Activated T-helper 1 cell treated with Interleukin-2 at 50 U/mL for 16 hours (primary cell): ENCODE data around the gene METTL23.
A peak's percentile ranks its signal among the peaks of the same experiment; 100 is the strongest.
"Not testable (repeated sequence)": the region's sequence is repeated elsewhere in the genome, so short reads cannot be mapped to it uniquely, and the experiment has no call there.

ENCODE experiments used
- DNase-seq: peaks from one replicate; pipeline ENCODE4 v3.0.0-alpha.2; 2020; ENCODE audit warnings: low read depth

Gene METTL23

DNA sequence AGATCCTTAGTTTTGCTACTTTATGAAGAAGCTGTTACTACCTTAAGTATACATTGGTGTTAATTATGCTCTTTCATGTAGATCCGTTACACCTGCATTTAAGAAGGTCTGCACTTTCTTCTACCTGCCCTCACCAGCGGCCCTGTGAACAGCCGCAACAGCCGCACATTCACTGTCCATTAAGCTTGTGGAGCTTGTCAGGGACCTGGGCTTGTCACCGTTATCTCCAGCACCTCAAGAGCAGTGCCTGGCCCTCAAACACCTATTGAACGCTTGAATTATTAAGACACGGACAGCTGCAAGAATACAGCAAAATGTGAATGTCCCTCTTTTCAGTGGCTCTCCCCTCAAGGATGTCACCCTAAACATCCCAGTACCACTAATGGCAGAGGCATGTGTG is 12.9 kb upstream of the METTL23 start:
- no peak for DNase-seq

DNA sequence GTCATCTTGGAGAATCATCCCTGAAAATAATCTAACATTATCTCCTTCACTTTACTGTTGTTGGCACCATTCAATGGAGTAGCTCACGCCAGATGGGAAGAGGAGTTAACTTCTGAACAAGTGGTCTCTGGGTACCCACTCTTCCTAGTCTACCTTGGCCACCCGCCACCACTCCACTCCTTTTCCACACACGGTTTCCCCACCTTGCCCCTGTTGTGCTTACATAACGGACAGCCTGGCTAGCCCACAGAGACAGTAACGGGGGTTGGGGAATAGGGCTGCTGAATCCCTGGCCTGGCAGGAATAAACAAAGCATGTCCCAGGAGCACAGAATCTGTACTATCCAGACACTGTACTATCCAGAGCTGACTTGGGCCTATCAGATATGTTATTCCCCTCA is 12.3 kb upstream of the METTL23 start:
- DNase-seq, result no peak

DNA sequence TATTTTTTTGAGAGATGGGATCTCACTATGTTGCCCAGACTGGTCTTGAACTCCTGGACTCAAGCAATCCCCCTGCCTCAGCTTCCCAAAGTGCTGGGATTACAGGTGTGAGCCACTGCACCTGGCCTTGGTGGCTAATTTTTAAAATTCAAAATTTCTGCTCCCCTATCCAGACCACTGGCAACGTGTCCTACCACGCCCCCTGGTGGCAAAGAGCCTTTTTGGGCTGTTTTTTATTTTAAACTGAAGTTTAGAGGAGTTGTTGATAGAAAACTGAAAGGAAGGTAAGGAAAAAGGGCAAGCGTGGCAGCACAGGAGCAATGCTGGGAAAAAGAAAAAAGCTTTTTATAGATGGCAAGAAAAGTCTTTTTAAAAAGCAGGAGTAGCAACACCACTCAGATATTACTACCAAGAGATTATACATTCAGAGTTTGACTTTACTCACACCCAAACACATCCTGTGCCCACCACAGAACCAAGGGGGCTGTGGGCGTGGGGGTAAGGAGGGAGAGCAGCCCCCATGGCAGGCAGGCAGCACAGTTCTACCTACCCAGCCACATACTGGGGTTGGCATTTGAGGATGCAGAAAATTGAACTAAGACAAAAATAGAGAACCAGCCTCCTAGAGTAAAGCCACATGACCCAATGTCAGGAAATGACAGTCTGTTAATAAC is 11.7 kb upstream of the METTL23 start:
- DNase-seq, result peak; percentile 60

- DNase-seq, result no peak
Measured at GRCh38 chr17:76715496-76715830, 11.2 kb upstream of the METTL23 start.

GRCh38 chr17:76716146-76716838 is 10.3 kb upstream of the METTL23 start:
- peak; percentile 47 for DNase-seq

DNA sequence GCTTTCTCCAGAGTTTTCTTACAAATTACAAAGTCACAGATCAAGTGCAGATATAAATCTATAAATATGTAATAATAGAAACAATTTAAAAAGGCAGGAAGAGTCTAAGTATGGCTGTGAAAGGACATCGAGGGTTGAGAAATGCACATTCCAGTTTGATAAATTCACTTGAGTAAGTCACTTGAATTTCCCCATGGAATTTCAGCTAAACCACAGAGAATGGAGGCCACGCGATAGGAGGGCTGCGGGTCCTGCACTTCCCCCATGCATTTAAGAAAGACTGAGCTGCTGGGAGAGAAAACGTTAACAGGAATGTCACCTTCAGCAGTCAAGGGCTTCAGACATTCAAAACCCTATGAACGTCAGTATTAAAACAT is 9.8 kb upstream of the METTL23 start:
- no peak for DNase-seq

DNA sequence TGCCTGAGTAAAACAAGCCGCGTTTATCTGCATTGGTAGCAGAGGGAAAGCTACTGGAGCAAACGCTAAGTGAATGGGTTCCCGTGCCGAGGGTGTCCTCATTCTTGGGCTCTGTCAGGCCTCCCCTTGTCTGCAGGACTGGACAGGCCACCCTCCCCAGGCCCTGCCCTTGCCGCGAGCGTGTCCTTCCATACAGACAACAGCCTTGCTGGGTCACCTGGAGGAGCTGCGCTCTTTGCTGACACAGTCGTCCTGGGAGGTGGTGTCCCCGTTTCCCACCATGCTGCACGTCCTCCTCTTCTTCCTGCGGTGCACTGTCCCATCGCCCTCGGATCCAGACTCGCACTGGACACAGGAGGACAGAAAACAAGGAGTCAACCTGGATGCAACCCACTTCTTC is 8.1 kb upstream of the METTL23 start:
- no peak for DNase-seq

GRCh38 chr17:76720211-76720610 is 6.4 kb upstream of the METTL23 start:
- no peak for DNase-seq

- no peak for DNase-seq
Measured at GRCh38 chr17:76720941-76721340, 5.7 kb upstream of the METTL23 start.

GRCh38 chr17:76721463-76721862 is 5.2 kb upstream of the METTL23 start:
- no peak for DNase-seq

- DNase-seq, result no peak
Measured at GRCh38 chr17:76722279-76722678, 4.4 kb upstream of the METTL23 start.

DNA sequence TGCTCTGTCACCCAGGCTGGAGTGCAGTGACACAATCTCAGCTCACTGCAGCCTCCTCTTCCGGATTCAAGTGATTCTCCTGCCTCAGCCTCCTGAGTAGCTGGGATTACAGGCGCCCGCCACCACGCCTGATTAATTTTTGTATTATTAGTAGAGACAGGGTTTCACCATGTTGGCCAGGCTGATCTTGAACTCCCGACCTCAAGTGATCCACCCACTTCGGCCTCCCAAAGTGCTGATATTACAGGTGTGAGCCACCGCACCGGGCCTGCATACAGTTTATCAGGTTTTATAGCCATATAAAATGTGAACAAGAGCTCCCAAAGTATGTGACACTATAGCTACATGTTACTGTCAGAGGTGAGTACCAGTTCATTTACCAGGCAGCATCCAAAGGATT is 3.7 kb upstream of the METTL23 start:
- not testable (repeated sequence) for DNase-seq

DNA sequence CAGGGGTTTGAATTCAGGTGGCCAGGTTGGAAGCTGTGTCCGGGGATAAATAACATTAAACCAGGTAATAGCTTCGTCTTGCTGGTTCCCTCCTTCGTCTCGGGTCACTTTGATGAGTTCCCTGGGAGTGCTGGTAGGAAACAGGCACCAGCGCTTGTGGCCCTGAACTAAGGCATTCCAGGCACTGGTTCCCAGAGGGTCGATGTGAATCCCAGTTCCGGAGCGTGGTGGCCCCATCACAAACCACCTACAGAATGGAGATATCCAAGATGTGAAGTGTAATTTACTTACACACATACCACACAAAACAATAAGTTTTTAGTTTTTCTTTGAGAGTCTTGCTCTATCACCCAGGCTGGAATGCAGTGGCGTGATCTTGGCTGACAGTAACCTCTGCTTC is 2.8 kb upstream of the METTL23 start:
- DNase-seq, result no peak

GRCh38 chr17:76725580-76726230 is 934 bp upstream of the METTL23 start:
- peak; percentile 56 for DNase-seq

DNA sequence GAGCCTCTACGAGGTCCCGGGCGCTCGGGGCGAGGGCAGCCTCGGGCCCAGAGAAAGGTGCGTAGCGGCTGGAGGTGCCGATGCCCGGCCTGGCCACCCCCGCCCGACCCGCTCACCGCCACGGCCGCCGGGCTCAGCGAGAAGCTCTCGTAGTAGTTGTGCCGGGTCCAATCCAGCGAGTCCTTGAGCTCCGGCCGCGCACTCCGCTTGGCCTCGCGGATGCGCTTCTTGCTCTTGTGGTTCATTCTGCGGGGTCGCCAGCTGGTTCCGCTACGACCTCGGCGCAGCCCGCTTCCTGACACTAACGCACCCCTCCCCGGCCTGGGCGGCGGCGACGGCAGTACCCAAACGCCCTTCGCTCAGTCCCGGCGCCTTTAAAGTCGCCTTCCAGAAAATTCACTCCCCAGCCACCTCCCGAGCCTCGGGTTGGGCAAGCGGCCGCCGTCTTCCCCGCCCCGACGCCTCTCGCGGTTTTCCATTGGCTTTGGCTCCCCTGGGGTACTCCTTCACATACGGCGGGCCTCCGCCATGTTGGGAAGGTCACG is 336 bp upstream of the METTL23 start, which contains the start of gene JMJD6:
Gene JMJD6 (minus strand): TSS at position 376 of the 545 bp plus-strand sequence. CDS start 131 bp downstream, at position 245.
- peak; percentile 91 for DNase-seq

DNA sequence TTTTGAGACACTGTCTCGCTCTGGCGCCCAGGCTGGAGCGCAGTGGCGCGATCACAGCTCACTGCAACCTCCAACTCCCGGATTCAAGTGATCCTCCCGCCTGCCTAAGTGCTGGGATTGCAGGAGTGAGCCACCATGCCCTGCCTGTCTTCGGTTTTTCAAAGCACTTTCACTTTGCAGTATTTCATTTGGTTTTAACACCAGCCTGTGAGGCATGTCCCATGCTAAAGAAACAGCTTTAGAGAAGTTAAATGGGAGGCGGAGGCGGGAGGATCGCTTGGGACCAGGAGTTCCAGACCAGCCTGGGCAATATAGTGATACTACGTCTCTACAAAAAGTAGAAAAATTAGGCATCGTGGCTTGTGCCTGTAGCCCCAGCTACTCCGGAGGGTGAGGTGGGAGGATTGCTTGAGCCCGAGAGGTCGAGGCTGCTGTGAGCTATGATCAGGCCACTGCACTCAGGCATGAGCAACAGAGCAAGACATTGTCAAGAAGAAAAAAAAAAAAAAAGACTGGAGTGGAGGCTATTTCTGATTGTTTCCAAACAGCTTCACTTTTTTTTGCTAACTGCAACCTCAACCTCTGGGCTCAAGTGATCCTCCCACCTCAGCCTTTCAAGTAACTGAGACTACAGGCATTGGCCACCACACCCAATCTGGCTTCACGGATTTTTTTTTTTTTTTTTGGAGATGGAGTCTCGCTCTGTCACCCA is 1.3 kb downstream of the METTL23 start:
- DNase-seq, result no peak

- not testable (repeated sequence) for DNase-seq
Measured at GRCh38 chr17:76731800-76732733, 5.4 kb downstream of the METTL23 start.

DNA sequence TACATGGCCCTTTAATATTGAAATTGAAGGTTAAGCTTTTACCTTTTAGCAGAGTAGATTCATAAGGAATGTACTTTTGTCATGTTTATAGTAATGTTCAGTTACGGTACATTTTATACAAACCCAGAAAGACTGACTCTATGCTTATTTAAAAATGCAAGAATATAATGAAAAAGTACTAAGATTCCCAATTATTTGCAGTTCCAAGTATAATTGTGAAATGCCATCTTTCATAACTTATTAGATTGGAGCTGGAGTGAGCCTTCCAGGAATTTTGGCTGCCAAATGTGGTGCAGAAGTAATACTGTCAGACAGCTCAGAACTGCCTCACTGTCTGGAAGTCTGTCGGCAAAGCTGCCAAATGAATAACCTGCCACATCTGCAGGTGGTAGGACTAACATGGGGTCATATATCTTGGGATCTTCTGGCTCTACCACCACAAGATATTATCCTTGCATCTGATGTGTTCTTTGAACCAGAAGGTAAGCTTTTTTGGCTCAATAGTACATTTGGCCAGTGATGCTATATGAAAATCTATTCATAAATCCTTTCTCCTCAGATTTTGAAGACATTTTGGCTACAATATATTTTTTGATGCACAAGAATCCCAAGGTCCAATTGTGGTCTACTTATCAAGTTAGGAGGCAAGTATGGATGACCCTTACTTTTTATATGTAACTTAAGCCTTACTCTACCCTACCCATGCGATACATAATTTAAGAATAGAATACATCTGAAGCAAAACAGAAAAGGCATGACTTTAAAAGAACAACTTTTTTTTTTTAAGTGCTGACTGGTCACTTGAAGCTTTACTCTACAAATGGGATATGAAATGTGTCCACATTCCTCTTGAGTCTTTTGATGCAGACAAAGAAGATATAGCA is 6.3 kb downstream of the METTL23 start:
- DNase-seq, result no peak

- DNase-seq, result no peak
Measured at GRCh38 chr17:76733618-76733957, 6.9 kb downstream of the METTL23 start.

- DNase-seq, result no peak
Measured at GRCh38 chr17:76734080-76734840, 7.6 kb downstream of the METTL23 start.
